Measurements from ENCODE around the gene DNPH1.

- TF ChIP-seq CTCF (IDR thresholded peaks at IDR 0.05) (no peak), POLR2A (IDR thresholded peaks at IDR 0.05) (no peak)
These were observed 10.2 kb downstream of the DNPH1 start for GRCh38 chr6:43219119-43219518.

All from body of pancreas (tissue), 4 donors.